Measurements from ENCODE around the gene IGLON5.

Gene IGLON5

DNA sequence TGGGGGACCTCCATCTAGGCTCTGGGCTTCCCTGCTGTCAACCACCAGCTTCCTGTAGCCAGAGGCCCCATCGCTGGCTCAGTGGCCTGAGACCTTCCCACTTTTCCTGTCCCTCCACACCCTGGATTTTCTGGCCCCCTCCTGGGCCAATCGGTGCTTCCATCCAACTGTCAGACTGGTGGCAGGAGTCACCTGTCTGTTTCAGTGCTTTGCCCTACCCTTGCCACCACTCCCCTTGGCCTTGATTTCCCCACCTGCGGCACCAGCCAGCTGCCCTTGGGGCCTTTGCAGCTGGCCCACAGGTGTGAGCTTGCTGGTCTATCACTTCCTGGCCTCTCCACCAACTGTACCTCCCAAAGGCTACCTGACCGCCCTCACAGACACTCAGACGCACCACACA lies 18.0 kb downstream of the IGLON5 start:
- TF ChIP-seq, protein P1, sequence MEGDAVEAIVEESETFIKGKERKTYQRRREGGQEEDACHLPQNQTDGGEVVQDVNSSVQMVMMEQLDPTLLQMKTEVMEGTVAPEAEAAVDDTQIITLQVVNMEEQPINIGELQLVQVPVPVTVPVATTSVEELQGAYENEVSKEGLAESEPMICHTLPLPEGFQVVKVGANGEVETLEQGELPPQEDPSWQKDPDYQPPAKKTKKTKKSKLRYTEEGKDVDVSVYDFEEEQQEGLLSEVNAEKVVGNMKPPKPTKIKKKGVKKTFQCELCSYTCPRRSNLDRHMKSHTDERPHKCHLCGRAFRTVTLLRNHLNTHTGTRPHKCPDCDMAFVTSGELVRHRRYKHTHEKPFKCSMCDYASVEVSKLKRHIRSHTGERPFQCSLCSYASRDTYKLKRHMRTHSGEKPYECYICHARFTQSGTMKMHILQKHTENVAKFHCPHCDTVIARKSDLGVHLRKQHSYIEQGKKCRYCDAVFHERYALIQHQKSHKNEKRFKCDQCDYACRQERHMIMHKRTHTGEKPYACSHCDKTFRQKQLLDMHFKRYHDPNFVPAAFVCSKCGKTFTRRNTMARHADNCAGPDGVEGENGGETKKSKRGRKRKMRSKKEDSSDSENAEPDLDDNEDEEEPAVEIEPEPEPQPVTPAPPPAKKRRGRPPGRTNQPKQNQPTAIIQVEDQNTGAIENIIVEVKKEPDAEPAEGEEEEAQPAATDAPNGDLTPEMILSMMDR (IDR thresholded peaks at IDR 0.05; ENCODE audit: low read depth, low read length, missing control alignments) = no peak
- no peak for DNase-seq (ENCODE audit: low read depth)

GRCh38 chr19:51330366-51330765 lies 18.9 kb downstream of the IGLON5 start:
- TF ChIP-seq, protein P1 (IDR thresholded peaks at IDR 0.05; ENCODE audit: low read depth, low read length, missing control alignments) = no peak
- H3K4me3 ChIP-seq (ENCODE audit: low read depth, low read length) = no peak overlapping the region
- DNase-seq (ENCODE audit: low read depth) = no peak

More for the DNA sequence above, 18.0 kb downstream of the IGLON5 start:
- H3K4me3 ChIP-seq (ENCODE audit: low read depth, low read length) = no peak overlapping the region

DNA sequence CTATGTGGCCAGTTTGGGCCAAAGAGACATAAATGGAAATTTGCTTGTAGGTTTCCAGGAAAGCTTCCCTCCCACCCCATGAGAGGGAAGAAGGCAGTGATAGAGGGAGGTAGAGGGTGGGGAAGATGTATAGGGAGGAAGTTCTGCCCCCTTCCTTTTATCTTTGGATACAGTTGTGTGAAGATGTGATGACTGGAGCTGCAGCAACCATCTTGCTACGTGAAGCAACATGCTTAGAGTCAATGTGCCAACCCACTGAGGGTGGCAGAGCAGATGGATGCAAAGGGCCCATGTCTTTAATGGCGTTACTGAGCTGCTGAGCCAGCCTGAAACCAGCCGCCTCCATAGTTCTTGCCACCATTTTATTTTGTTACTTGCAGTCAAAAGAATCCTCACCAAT lies 19.7 kb downstream of the IGLON5 start:
- no peak overlapping the region for H3K4me3 ChIP-seq (ENCODE audit: low read depth, low read length)
- DNase-seq (ENCODE audit: low read depth) = no peak
- TF ChIP-seq, protein P1 (IDR thresholded peaks at IDR 0.05; ENCODE audit: low read depth, low read length, missing control alignments) = no peak

DNA sequence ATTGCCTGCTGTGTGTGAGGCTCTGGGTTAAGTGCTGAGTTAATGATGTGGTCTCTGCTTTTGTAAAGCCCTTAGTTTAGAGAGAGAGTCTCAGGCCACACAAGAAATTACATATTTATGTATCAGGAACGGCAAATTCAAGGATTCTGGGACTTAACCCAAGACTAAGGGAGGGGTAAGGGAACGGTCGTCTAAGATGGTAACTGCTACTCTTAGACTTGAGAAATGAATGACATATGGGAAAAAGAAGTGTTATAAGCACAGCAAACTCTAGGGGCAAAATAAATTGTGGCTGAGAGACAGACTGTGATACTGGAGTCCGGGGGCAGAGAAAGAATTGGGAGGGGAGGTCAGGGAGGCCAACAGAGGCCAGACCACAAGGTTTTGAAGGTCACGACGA lies 20.3 kb downstream of the IGLON5 start:
- TF ChIP-seq, protein P1 (IDR thresholded peaks at IDR 0.05; ENCODE audit: low read depth, low read length, missing control alignments) = no peak
- no peak overlapping the region for H3K4me3 ChIP-seq (ENCODE audit: low read depth, low read length)
- DNase-seq (ENCODE audit: low read depth) = no peak

- DNase-seq (ENCODE audit: low read depth) = no peak
- TF ChIP-seq, protein P1 (IDR thresholded peaks at IDR 0.05; ENCODE audit: low read depth, low read length, missing control alignments) = no peak
- H3K4me3 ChIP-seq (ENCODE audit: low read depth, low read length) = no peak overlapping the region
These were observed 22.5 kb downstream of the IGLON5 start for GRCh38 chr19:51333836-51334460.

GRCh38 chr19:51337141-51337860 lies 25.9 kb downstream of the IGLON5 start:
- no peak overlapping the region for H3K4me3 ChIP-seq (ENCODE audit: low read depth, low read length)

More at GRCh38 chr19:51337141-51337860, 25.9 kb downstream of the IGLON5 start:
- TF ChIP-seq, protein P1 (IDR thresholded peaks at IDR 0.05; ENCODE audit: low read depth, low read length, missing control alignments) = no peak
- no peak for DNase-seq (ENCODE audit: low read depth)
